Endothelial cell of hepatic sinusoid (primary cell): Measurements from ENCODE around the gene TSPY3.
"Not testable (repeated sequence)": the region's sequence is repeated elsewhere in the genome, so short reads cannot be mapped to it uniquely, and the experiment has no call there.

ENCODE experiments used
- in situ Hi-C: cut with HindIII; loops from 2 replicates; pipeline ENCODE4 v1.10.0; 2017; ENCODE audit warnings: low sequenced_read_pairs

The TSPY3 gene, protein sequence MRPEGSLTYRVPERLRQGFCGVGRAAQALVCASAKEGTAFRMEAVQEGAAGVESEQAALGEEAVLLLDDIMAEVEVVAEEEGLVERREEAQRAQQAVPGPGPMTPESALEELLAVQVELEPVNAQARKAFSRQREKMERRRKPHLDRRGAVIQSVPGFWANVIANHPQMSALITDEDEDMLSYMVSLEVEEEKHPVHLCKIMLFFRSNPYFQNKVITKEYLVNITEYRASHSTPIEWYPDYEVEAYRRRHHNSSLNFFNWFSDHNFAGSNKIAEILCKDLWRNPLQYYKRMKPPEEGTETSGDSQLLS

GRCh38 chrY:9398121-9398520, at the start of gene TSPY3:
TSPY3 (plus strand) TSS chrY:9398421; CDS start chrY:9398467, 46 bp downstream.
- in situ Hi-C loops, result not testable (repeated sequence)

- in situ Hi-C loops, result not testable (repeated sequence)
Measured at GRCh38 chrY:9357497-9357896, 40.7 kb upstream of the TSPY3 start, which contains the start of gene TSPY8. TSPY8 (plus strand) TSS chrY:9357797; CDS start chrY:9357843, 46 bp downstream.

- in situ Hi-C loops, result not testable (repeated sequence)
Measured at GRCh38 chrY:9396527-9396926, 1.7 kb upstream of the TSPY3 start.
